ENCODE results near the gene ANKRD28.

DNA sequence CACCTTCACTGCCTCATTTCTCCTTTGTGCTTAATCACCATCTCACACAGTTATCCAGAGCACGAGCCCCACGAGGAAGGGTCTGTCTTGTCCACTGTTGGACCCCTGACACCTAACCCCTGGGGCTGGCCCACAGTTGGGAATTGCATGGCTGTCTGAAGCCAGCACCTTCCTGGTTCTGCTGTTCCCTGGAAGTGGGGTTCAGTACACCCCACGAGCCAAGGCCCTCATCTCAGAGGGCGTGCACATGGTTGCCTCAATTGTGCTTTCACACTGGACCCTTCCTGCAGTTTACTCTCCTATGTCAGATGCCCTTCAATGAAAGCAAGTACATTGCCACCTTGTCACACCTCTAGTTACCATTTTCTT is 165.6 kb downstream of the ANKRD28 start:
- TF ChIP-seq EZH2phosphoT487 (IDR thresholded peaks at IDR 0.05; ENCODE audit: borderline replicate concordance, low read depth, low read length) (no peak), CTCF (conservative IDR thresholded peaks at IDR 0.05; ENCODE audit: low read length) (no peak)
